Tibial nerve (tissue), 3 donors: ENCODE measurements around the gene PRR13.

Experiments used
- CTCF ChIP-seq, 5 experiments: fragments of 200-600 bp in 3 of 5; fragments of 450-650 bp in 2 of 5; sonication (generic) in 3 of 5; IDR thresholded peaks; one replicate each; pipeline ENCODE4 v1.5.1; 2016 to 2019; ENCODE audit warnings: antibody characterized with exemption in 5 of 5, mild to moderate bottlenecking in 3 of 5, moderate library complexity in 2 of 5
- POLR2A ChIP-seq, 2 donors: fragments of 450-650 bp; IDR thresholded peaks; one replicate each; pipeline ENCODE4 v1.6.1; 2017; ENCODE audit warnings: antibody characterized with exemption in 2 of 2, mild to moderate bottlenecking in 2 of 2, moderate library complexity in 2 of 2

- TF ChIP-seq CTCF (IDR thresholded peaks at IDR 0.05): no peak
- no peak for TF ChIP-seq POLR2A (IDR thresholded peaks at IDR 0.05)
Measured at GRCh38 chr12:53486736-53487487, 45.4 kb downstream of the PRR13 start.
